Cerebellar cortex (tissue), 1 donor: ENCODE data around the gene RAD51B.

Experiments
- DNase-seq: peaks from one replicate; pipeline ENCODE4 v3.0.0-alpha.2; 2015; ENCODE audit warnings: low spot score

RAD51B gene

DNA sequence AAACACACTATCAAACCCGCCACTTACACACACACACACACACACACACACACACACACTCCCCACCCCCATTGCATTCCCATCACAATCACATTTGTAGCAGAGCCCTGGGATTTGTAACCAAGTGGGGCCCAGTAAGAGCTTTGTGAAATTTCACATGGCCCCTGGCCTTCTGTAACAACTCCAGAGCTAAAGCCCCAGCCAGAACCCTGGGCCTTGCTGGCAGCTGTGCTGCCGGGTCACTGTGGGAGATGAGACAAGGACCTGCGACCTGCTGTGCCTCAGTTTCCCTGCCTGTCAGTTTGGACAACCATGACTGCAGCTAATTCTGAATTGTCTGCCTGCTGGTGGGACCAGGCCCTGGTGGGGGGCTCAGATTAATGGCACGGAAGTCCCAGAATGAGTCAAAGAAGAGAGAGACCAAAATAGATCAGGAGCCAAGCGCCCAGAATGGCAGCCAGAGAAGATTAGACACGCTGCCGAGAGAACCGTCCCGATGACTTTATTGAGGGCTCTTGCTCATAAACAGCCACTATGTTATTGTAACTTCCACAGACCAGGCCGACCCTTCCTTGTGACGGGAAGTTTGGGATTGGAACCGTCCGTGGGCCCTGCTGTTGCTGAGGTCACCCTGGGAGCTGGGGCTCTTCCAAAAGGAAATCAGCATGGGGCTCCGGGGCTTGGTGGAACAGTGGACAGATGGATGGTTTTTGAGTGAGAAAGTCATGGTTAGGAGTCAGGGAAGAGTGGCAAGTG is 850.2 kb downstream of the RAD51B start:
- DNase-seq: no peak

DNA sequence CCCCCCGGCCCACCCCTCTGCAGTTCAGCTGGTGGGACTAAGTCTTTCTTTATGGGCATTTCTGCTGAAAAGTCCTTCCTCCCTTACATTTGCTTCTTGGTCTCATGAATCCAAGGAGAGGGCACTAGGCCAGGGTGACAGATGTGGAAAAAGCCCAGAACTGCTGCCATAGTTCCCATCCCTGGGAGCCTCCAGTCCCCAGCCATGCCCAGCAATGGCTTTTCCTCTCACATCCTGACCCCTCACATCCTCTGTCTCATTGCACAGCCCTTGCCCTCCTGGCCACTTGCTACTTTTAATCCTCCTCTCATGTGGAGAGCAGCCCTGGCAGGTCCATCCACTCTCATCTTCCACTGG is 850.8 kb downstream of the RAD51B start:
- DNase-seq: no peak

DNA sequence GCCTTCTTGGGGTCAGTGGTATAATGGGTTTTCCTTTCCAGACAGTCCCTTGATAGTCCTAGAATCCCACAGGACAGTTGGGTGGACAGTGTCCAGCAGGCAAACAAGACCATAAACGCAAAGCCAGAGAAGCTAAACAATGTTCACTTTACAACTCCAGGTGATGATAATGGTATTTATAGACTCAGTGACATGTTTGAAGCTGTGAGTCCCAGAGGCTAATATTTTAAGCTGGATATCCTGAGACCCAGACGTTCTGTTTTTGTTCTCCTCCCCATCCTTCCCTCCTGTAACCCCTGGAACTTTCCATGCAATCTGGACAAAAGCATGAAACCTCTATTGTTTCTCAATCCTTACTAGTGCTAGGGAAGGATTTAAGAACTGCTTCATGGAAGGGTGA is 852.3 kb downstream of the RAD51B start:
- no peak for DNase-seq

DNA sequence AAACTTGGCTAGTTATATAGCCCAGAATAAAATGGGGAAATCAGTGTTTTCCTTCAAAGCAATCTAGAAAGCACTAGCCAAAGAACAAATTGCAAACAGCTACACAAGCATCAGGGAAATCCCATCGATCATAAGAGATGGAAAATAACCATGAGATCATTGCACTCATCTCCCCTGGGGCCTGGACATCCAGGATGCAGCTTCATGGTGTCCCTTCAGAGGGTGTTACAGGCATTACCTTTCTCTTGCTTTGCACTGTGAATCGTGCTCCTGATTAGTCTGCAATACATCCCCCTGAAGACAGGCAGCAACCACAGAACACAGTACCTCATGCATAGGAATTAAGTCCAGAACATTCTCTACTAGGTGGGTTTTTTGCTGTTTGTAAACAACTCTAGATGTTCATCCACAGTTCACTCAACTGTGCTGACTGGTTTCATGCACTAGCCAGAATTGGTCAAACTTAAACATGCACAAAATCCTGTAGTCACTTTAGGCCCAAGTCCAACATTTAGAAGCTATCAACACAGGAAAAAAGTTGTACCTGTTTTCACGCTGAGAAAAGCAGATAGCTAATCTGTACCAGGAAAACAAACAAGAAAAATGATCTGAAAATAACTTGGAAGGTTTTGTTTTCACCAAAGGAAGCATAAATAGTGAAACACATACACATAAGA is 853.2 kb downstream of the RAD51B start:
- DNase-seq: no peak

DNA sequence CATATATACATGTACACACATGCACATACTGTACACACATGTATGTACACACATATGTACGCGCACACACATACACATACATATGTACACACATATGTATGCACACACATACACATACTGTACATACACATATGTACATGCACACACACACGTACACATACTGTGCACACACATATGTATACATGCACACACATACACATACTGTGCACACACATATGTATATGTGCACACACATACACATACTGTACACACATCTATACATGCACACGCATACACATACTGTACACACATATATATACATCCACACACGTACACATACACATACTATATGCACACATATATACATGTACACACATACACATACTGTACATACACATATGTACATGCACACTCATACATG is 853.9 kb downstream of the RAD51B start:
- no peak for DNase-seq

DNA sequence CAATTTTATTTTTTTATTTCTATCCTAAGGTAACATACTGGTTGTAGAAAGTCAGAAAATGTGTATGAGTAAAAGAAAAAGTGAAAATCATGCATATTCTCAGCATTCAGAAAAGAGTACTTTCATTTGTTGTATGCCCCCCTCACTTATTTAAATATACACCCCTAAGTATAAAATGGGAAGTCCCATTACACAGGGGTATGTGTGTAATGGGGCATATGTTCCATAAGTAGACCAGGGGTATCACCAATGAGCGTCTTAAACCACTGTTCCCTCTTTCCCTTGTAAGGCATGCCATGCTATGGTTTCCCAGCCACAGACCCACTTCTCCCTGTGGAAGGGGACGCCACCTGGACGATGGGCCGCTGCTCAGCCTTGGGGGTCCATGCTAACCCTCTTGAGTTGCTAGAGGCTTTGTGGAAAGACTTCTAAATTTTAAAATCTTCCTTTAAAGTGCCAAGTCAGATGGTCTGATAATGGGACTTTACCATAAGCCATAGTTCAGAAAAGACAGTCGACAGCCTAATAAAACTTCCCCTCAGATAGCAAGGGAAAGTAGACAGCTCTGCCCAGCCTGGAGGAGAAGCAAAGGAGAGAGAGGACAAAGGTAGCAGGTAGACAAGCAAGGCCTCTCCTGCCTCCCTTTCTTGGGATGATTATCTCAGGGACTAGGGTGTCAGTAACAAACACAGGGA is 855.1 kb downstream of the RAD51B start:
- no peak for DNase-seq

DNA sequence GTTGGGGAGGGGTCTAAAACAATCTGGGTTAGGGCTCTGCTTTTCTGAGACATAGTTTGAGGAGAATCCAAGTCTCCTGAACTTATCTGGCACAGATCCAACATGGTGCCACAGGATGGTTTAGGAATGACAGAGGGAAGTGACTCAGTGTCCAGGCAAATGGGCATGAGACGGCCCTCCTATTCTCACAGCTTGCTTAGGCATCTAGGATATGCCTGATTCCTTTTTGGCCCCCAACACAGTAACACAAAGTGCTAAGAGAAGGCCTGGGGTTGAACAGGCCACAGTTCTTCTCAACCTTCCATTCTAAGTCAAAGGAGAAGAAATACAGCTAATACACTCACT is 855.6 kb downstream of the RAD51B start:
- DNase-seq: no peak

DNA sequence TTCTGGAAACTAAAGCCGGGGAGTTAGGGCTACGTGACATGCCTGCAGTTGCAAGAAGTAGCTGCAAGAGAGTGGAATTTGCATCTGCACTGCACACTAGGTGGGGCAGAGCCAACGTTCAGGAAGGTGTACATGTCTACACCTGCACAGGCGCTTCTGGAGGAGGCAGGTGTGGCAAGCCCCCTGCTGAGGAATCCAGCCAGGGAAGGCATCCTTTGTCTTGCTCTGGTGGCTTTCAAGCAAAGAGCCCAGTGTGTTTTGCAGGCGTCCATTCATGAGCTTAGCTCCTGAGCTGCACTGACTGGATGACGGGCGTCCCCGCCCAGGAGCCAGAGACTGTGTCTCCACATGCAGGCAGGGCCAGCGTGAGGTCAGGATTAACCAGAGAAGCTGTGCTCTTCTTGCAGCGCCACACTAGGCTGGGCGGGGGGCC is 856.9 kb downstream of the RAD51B start:
- no peak for DNase-seq

DNA sequence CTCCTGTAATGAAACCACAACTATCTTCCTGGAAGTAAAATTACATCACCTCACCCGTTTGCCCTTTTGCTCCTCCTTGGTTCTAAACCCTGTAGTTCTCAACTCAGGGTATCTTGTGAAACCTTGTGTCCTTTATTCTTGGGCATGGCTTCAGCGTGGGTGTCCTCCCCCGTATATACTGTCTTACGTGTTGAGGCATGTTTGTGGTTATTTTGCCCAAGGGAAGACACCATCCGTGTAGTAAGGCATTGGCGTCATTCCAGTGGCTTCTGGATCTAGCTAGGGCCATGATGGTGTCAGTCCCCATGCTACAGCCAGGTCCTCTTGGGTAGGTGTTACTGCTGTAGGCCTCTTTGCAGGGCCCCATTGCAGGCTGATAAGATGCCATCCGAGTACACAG is 857.9 kb downstream of the RAD51B start:
- no peak for DNase-seq

DNA sequence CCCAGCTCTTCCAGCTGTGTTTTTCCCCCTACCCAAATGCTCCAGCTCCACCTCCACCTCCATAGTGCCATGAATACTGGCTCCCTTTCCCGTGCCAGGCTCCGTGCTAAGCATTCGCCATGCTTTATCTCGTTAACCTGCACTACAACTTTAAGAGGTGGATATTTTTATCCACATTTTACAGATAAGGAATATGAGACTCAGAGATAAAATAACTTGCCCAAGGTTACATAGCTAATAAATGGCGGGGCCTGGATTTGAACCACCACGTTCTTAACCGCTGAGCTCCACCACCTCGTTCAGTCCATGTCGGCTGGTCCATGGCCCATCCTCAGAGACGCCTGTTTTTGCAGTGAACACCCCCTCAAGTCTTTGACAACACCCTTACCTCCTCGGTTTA is 858.3 kb downstream of the RAD51B start:
- no peak for DNase-seq

DNA sequence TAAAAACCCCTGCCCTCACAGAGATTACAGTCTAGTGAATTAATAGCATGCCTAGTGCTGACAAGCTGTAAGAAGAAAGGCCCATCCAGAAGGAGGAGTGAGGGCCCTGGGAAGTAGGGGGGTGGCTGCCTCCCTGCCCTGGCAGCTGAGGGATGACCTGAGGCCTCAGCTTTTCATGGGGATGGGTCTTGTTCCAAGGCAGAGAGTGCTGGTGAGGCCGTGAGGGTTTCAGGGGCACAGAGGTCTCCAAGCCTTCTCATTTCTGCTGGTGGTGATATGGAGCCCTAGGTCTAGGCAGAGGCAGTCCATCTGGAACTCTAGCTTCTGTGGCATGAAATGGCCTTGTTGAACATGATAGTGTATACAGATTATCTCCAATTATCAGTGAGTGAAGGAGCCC is 858.9 kb downstream of the RAD51B start:
- no peak for DNase-seq

DNA sequence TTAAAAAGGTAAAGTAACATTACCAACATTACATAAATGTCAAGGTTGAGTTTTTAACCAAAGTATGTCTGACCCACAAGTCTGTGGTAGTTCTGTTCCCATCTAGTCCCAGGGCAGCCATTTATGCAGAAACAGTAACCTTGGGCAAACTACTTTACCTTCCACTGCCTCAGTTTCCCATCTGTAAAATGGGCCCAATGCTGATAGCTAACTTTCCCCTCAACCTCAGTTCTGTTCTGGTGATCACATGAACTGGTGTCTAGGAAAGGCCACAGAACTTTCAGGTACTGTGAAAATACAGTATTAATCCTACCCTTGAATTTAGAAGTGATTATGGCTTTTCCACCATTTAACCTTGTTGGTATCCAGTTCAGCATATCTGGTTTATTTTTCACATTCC is 859.7 kb downstream of the RAD51B start:
- no peak for DNase-seq

DNA sequence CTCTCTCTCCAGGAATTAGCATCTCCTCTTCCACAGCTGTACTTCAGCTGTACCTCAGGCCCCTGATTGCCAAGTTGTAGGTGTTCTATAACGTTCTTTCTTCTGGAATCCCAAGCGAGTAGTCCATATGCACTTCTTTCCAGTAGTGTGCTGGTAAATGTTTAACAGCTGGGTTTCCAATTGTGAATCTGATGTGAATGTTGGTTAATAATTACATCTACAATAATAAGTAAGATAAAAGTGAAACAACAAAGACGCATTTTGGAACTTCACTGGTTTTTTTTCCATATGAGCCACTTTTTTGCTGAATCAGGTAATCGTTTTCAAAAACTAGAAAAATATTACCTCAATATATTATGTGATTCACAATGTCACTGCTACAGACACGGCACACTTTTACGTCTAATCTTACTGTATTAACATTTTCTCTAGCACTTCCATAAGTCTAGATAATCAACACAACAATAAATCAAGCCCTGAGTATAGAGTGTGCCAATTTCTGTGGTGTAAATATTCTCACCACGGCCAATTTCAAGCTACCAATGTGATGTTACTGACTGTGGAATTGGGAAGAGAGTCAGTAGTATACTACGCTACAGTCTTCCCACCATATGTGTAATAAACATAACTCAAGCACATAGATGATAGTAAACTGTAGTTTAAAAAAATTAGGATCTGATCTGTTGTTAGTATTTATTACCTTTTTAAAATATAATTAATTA is 860.3 kb downstream of the RAD51B start:
- no peak for DNase-seq

DNA sequence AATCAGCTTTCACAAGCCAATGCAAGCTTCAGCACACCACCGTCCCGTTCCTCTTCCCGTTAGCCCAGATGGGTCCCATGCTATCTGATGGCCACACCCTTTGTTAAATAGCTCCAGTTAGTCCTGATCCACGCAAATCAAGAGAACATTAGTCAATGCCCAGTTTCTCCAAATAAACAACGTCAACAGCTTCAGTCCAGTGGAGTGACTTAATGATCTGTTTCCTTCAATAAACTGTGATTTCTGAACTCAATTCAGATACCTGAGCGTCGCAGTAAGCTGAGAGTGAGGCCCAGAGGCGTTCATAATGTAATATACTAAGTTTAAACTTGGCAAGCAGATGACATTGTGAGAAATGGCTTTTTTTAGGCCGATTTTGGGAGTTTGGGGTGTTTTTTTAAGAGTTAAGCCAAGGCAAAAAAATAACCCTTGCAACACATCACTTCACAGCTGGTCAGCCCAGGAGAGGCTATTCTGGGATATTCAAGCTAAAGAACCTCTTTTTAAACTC is 861.0 kb downstream of the RAD51B start:
- no peak for DNase-seq

DNA sequence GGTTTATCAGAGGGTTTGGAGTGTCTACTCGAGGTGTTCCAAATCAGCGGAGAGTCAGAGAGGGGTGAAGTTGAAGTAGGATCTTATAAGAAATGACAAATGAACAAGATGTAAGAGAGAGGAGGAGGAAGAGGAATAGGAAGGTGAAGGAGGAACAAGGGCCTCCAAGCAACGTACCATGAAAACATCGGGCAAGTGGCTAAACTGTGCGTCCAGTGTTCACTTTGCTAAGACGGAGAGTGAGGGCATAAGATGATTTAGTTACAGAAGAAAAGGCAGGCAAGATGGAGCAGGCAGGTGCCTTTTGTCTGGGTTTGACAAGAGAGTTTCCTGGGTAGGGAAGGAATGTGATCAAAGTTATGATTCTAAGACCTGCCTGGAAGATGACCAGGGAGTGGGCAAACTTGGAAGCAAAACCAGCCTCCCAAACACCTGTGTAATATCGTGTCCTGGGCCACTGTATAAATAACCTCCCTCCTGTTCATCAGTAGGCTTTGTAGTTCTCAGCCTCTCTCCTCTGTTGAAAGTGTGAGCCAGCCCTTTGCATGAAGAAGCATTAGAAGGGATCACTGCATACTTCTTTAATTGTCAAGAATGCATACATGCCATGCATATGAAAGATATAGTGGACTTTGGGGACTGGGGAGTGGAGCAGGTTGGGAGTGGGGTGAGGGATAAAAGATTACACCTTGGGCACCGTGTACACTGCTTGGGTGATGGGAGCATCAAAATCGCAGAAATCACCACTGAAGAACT is 861.9 kb downstream of the RAD51B start:
- no peak for DNase-seq

DNA sequence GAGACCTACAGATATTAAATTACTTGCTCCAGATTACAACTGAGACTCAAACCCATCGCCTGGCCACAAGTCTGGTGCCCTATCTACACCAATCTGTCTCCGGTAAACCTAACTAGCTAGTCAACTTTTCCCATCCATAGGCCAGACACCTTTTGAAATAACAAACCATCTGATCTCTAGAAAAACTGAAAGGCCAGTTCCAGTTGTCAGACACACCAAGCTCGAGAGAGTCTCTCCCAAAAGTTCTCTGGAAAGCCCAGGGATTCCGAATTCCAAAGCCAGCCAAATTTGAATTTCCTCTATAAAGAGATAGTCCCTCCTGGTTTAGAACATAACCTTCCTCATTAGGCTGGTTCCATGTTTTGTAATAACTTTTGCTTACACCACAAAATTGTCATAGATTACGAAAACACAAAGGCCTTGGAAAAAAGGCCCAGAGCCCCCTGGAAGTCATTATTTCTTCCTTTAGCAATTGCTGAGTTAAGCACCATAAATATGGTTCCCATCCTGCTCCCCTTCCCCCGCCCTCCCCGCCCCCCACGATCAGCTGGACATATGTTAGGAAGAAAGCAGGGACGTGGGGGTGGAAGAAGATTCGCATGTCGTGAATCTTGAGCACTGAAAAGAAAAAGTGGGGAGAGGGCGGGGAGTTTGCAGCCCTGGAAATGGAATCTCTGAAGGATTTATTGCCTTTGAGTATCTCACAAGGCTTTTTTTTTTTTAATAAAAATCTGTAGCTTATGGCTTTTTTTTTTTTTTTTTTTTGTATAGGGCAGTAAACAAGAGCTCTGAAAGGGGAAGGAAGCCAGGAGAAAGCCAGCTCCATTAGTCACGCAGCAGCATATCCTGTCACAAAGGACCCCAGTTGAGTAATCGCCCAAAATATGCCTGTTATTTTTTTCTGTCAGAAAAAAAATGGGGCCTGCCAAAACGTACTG is 862.9 kb downstream of the RAD51B start:
- DNase-seq: no peak

DNA sequence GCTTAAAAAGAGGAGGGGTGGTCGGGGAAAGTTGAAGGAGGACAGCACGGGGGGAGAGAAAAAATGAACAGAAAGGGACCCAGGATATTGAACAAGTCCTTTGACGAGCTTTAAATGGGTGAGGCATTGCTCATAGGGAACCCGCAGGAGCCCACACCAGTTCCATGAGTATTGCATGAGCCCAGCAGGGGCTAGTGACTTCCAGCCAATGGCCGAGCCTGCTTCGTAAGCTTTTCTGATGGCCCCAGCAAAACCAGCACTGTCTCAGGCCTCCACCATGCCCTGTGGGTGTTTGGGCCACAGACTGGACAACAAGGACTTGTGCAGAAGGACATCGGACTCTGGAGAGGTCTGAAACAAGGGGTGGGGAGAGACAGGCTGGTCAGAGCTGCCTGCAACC is 863.7 kb downstream of the RAD51B start:
- no peak for DNase-seq

DNA sequence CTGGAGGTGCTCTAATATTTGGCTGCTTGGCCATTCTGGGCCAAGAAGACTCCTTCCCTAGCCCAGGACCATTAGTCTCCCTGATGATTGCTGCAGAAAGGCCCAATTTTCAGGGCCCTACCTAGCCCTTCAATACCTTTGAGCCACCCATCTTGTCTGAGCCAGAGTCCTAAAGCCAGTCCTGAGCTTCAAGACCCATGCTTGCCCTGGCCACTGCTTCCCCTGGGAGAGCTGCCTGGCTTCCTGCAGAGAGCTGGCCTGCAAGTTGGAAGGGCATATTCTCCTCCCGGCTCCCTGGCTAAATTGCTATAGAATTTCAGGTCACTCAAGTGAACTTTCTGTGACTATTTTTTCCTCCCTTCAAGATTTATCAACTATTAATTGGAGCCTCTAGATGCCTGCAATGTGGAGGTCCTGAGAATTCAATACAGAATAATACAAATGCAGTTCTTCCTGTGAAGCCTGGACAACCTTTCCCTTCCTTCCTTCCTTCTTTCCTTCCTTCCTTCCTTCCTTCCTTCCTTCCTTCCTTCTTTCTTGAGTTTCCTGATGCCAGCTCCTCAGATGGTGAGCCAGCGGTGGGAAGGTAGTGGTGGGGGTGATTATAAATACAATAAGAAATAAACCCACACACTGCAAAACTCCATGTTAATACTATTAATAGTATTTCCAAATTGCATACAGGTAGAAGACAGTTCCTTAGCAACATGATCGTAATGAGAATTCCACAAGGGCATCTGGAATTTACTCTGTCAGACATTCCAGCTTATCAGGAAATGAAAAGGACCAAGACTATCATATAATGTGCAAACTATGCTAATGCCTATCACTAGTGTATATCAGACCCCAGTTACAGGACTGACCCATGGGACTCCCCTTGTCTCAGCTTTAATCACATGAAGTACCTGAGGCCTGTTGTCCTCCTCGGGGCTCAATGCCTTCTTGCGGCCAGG is 865.2 kb downstream of the RAD51B start:
- DNase-seq: no peak

DNA sequence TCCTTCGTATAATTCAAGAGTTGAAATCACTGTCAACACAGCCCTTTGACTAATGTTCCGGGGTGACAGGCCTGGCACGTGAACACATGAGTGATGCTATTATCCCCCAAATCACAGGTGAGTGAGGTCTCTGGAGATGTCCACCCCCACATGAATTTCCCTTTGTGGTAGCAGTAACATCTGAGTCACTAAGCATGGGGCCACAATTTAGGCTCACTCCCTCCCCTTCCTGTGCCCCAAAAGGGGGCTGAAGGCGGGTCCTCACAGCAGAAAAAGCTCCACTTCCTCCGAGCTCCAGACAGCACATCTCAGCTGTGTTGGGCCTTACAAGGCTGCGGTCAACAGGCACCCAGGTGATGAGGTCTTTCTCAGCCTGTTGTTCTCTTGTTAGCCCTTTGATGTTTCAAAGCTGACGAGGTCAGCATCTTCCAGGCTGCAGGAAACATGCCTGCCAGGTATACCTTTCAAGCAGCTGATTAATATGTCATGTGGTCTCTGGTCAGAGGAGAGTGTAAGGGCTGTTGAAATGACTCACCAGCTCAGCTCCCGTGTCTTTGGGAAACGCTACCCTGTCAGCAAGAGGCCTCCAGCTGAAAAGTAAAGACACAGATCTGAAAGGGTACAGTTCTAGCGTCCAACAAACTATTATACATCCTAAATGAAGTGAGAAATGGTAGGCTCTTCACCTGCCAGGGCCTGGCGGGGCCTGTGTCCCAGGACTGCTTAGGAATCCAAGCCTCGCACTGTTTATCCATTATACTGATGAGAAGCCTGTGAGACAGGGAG is 866.0 kb downstream of the RAD51B start:
- DNase-seq: no peak
